Neural cell (in vitro differentiated cells): ENCODE results near the gene ZFP64. TPM values are rescaled to one million over a fixed set of nuclear protein-coding genes. Genes with fewer than 3 reads are reported as not detected.

Source experiments
- H2AFZ ChIP-seq: fragments of 200-600, 300-800 bp; sonication (generic), shearing (Covaris generic); 2 replicates; pipeline ENCODE4 v1.6.0; 2014; ENCODE audit warnings: low read depth, mild to moderate bottlenecking, antibody characterized with exemption, low read length, moderate library complexity
- H3F3A ChIP-seq: fragments of 200-600 bp; shearing (Covaris generic); 2 replicates; pipeline ENCODE4 v1.6.1; 2016; ENCODE audit warnings: mild to moderate bottlenecking, moderate library complexity, mixed read lengths, antibody characterized with exemption, low read length; ENCODE audit not compliant: insufficient read depth, poor library complexity, severe bottlenecking
- H3K27ac ChIP-seq: fragments of 200-600, 300-800 bp; sonication (generic), shearing (Covaris generic); 2 replicates; pipeline ENCODE4 v1.5.1; 2014; ENCODE audit warnings: mild to moderate bottlenecking, low read length, moderate library complexity
- H3K27me3 ChIP-seq: fragments of 300-800, 200-600 bp; sonication (generic), shearing (Covaris generic); 2 replicates; pipeline ENCODE4 v1.6.0; 2014; ENCODE audit warnings: mild to moderate bottlenecking, low read depth, low read length, moderate library complexity; ENCODE audit not compliant: insufficient read depth
- H3K36me3 ChIP-seq: fragments of 300-800, 200-600 bp; sonication (generic), shearing (Covaris generic); 2 replicates; pipeline ENCODE4 v1.5.1; 2014; ENCODE audit warnings: mild to moderate bottlenecking, antibody characterized with exemption, low read length, moderate library complexity; ENCODE audit not compliant: insufficient read depth
- H3K4me2 ChIP-seq: fragments of 300-800, 200-600 bp; sonication (generic), shearing (Covaris generic); 2 replicates; pipeline ENCODE4 v1.6.0; 2014; ENCODE audit warnings: mild to moderate bottlenecking, low read length
- H3K4me3 ChIP-seq: fragments of 300-800, 200-600 bp; sonication (generic), shearing (Covaris generic); 2 replicates; pipeline ENCODE4 v1.5.1; 2014; ENCODE audit warnings: mild to moderate bottlenecking, low read length, moderate library complexity
- H3K79me2 ChIP-seq: fragments of 200-600 bp; shearing (Covaris generic); replicated peaks from 2 replicates; pipeline ENCODE4 v1.6.0; 2014; ENCODE audit warnings: mild to moderate bottlenecking, low read length, moderate library complexity; ENCODE audit not compliant: insufficient read depth
- H3K9ac ChIP-seq: fragments of 300-800, 200-600 bp; sonication (generic), shearing (Covaris generic); 2 replicates; pipeline ENCODE4 v1.6.1; 2016; ENCODE audit warnings: mild to moderate bottlenecking, low read length, mixed read lengths
- H3K9me2 ChIP-seq: fragments of 200-600 bp; shearing (Covaris generic); 2 replicates; pipeline ENCODE4 v1.6.1; 2016; ENCODE audit warnings: mild to moderate bottlenecking, low read length, mixed read lengths; ENCODE audit not compliant: insufficient read depth
- H3K9me3 ChIP-seq: fragments of 200-600, 300-800 bp; sonication (generic), shearing (Covaris generic); 2 replicates; pipeline ENCODE4 v1.6.1; 2016; ENCODE audit warnings: mild to moderate bottlenecking, mixed run types, low read length, moderate library complexity, mixed read lengths
- H4K20me1 ChIP-seq: fragments of 200-600 bp; shearing (Covaris generic); 2 replicates; pipeline ENCODE4 v1.6.1; 2016; ENCODE audit warnings: mild to moderate bottlenecking, mixed run types; ENCODE audit not compliant: insufficient read depth
- EP300 ChIP-seq: fragments of 450-650 bp; conservative IDR thresholded peaks from 2 replicates; pipeline ENCODE4 v1.6.1; 2014; ENCODE audit warnings: antibody characterized with exemption, mild to moderate bottlenecking, moderate library complexity; ENCODE audit not compliant: poor library complexity, severe bottlenecking
- EZH2 ChIP-seq: fragments of 200-600, 300-800 bp; shearing (Covaris generic), sonication (generic); IDR thresholded peaks from 2 replicates; pipeline ENCODE4 v1.6.1; 2014; ENCODE audit warnings: antibody characterized with exemption, low read length, borderline replicate concordance, mild to moderate bottlenecking; ENCODE audit not compliant: insufficient read depth, poor library complexity, severe bottlenecking
- MXI1 ChIP-seq: fragments of 450-650 bp; conservative IDR thresholded peaks from 2 replicates; pipeline ENCODE4 v1.6.1; 2014; ENCODE audit warnings: antibody characterized with exemption, mild to moderate bottlenecking; ENCODE audit not compliant: poor library complexity, severe bottlenecking
- POLR2AphosphoS5 ChIP-seq: IDR thresholded peaks from 2 replicates; pipeline ENCODE4 v1.6.1; 2012
- RAD21 ChIP-seq: fragments of 450-650 bp; conservative IDR thresholded peaks from 2 replicates; pipeline ENCODE4 v1.6.1; 2014; ENCODE audit warnings: antibody characterized with exemption, mild to moderate bottlenecking, moderate library complexity
- SMC3 ChIP-seq: fragments of 450-650 bp; conservative IDR thresholded peaks from 2 replicates; pipeline ENCODE4 v1.6.1; 2014; ENCODE audit warnings: antibody characterized with exemption, mild to moderate bottlenecking, moderate library complexity; ENCODE audit not compliant: poor library complexity
- TAF1 ChIP-seq: IDR thresholded peaks from 2 replicates; pipeline ENCODE4 v1.6.1; 2012; ENCODE audit warnings: low read depth
- polyA plus RNA-seq: library from polyadenylated mRNA; depleted of rRNA; stranded (reverse); fragments of >200 nt; gene quantifications from 2 replicates; pipeline ENCODE4 v1.2.3, GENCODE V29; 2014
- TF ChIP-seq, protein P1 (sequence below): IDR thresholded peaks from 2 replicates; pipeline ENCODE4 v1.6.1; 2012; ENCODE audit warnings: borderline replicate concordance
- TF ChIP-seq, protein P2 (sequence below): fragments of 450-650 bp; IDR thresholded peaks from 2 replicates; pipeline ENCODE4 v1.5.1; 2014; ENCODE audit warnings: antibody characterized with exemption, mild to moderate bottlenecking, moderate library complexity; ENCODE audit not compliant: poor library complexity, severe bottlenecking

The ZFP64 gene
- polyA plus RNA-seq, 1 donor from 2014 or later: 4.7 TPM

GRCh38 chr20:52132337-52132736 lies 59.2 kb downstream of the ZFP64 start:
- Histone ChIP-seq H3K27me3 (no peaks in the 10 kb centered on the region), H3K9me3 (no peaks in the 10 kb centered on the region), H4K20me1 (no peaks in the 10 kb centered on the region), H3K9ac (no peak overlapping the region), H2AFZ (no peak overlapping the region), H3K9me2 (no peaks in the 10 kb centered on the region), H3K36me3 (no peaks in the 10 kb centered on the region), H3F3A (no peaks in the 10 kb centered on the region), H3K4me3 (no peak overlapping the region), H3K4me2 (no peak overlapping the region), H3K79me2 (no peaks in the 10 kb centered on the region), H3K27ac (no peak overlapping the region)
- TF ChIP-seq EP300 (no peak), TAF1 (no peak), MXI1 (no peak), EZH2 (no peak), POLR2AphosphoS5 (no peak), SMC3 (no peak), RAD21 (no peak)
- TF ChIP-seq, protein P1, sequence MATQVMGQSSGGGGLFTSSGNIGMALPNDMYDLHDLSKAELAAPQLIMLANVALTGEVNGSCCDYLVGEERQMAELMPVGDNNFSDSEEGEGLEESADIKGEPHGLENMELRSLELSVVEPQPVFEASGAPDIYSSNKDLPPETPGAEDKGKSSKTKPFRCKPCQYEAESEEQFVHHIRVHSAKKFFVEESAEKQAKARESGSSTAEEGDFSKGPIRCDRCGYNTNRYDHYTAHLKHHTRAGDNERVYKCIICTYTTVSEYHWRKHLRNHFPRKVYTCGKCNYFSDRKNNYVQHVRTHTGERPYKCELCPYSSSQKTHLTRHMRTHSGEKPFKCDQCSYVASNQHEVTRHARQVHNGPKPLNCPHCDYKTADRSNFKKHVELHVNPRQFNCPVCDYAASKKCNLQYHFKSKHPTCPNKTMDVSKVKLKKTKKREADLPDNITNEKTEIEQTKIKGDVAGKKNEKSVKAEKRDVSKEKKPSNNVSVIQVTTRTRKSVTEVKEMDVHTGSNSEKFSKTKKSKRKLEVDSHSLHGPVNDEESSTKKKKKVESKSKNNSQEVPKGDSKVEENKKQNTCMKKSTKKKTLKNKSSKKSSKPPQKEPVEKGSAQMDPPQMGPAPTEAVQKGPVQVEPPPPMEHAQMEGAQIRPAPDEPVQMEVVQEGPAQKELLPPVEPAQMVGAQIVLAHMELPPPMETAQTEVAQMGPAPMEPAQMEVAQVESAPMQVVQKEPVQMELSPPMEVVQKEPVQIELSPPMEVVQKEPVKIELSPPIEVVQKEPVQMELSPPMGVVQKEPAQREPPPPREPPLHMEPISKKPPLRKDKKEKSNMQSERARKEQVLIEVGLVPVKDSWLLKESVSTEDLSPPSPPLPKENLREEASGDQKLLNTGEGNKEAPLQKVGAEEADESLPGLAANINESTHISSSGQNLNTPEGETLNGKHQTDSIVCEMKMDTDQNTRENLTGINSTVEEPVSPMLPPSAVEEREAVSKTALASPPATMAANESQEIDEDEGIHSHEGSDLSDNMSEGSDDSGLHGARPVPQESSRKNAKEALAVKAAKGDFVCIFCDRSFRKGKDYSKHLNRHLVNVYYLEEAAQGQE: no peak
- TF ChIP-seq, protein P2, sequence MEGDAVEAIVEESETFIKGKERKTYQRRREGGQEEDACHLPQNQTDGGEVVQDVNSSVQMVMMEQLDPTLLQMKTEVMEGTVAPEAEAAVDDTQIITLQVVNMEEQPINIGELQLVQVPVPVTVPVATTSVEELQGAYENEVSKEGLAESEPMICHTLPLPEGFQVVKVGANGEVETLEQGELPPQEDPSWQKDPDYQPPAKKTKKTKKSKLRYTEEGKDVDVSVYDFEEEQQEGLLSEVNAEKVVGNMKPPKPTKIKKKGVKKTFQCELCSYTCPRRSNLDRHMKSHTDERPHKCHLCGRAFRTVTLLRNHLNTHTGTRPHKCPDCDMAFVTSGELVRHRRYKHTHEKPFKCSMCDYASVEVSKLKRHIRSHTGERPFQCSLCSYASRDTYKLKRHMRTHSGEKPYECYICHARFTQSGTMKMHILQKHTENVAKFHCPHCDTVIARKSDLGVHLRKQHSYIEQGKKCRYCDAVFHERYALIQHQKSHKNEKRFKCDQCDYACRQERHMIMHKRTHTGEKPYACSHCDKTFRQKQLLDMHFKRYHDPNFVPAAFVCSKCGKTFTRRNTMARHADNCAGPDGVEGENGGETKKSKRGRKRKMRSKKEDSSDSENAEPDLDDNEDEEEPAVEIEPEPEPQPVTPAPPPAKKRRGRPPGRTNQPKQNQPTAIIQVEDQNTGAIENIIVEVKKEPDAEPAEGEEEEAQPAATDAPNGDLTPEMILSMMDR: no peak

DNA sequence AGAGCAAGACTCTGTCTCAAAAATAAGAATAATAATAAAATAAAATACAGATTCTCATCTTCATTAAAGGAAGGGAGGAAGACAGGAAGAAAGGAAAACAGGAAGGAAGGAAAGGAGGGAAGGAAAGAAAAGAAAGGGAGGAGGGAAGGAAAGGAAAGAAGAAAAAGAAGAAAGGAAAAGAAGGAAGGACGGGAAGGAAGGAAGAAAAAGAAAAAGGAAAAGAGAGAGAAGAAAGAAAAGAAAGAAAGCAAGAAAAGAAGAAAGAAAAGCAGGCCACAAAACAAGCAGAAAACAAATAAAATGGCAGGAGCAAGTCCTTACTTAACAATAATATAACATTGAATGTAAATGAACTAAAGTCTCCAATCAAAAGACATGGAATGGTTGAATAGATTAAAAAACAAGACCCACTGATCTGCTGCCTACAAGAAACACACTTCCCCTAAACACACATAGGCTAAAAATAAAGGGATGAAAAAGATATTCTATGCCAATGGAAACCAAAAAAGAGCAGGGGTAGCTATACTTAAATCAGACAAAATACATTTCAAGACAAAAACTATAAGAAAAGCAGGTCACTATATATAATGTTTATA lies 60.4 kb downstream of the ZFP64 start:
- TF ChIP-seq SMC3: no peak
- TF ChIP-seq, protein P1: no peak
- TF ChIP-seq TAF1: no peak
- TF ChIP-seq EP300: no peak
- no peak for TF ChIP-seq POLR2AphosphoS5
- TF ChIP-seq MXI1: no peak
- no peak for TF ChIP-seq EZH2
- TF ChIP-seq RAD21: no peak
- TF ChIP-seq, protein P2: no peak
- Histone ChIP-seq H3K27ac (no peak overlapping the region), H3K79me2 (no peaks in the 10 kb centered on the region), H3K27me3 (no peaks in the 10 kb centered on the region), H3K9me3 (no peaks in the 10 kb centered on the region), H3K36me3 (no peaks in the 10 kb centered on the region), H3K9me2 (no peaks in the 10 kb centered on the region), H3K9ac (no peak overlapping the region), H2AFZ (no peak overlapping the region), H3K4me2 (no peak overlapping the region), H3K4me3 (no peak overlapping the region), H4K20me1 (no peaks in the 10 kb centered on the region), H3F3A (no peaks in the 10 kb centered on the region)
